Common myeloid progenitor, CD34-positive (primary cell): Measurements from ENCODE around the gene ATP5PF.
A peak's percentile ranks its signal among the peaks of the same experiment; 100 is the strongest.
"Not testable (repeated sequence)": the region's sequence is repeated elsewhere in the genome, so short reads cannot be mapped to it uniquely, and the experiment has no call there.

Experiments
- CTCF ChIA-PET: fragments of 350-600 bp; sonication (Branson Sonifier 250); formaldehyde crosslinking; loops from one replicate; lab custom pipeline; 2021; ENCODE audit warnings: antibody characterized with exemption; lab: Charles Lee
- POLR2A ChIA-PET: fragments of 350-600 bp; sonication (Branson Sonifier 250); formaldehyde crosslinking; loops from one replicate; lab custom pipeline; 2021; ENCODE audit warnings: antibody characterized with exemption; lab: Charles Lee
- DNase-seq, 3 donors: peaks; one replicate each; pipeline versions ENCODE4 v3.0.0 to v3.0.0-alpha.2; 2013
- H3K27ac ChIP-seq, 2 experiments: 1 replicate in 1 of 2; 2 replicates in 1 of 2; pipeline ENCODE4 v1.7.0; 2013; ENCODE audit warnings: inconsistent platforms in 2 of 2, low read length in 2 of 2, mild to moderate bottlenecking in 2 of 2, low read depth in 1 of 2, moderate library complexity in 1 of 2; ENCODE audit not compliant: severe bottlenecking in 2 of 2, insufficient read depth in 1 of 2, poor library complexity in 1 of 2
- H3K27me3 ChIP-seq, 5 experiments: replicated peaks in 2 of 5; 1 replicate in 3 of 5; 2 replicates in 2 of 5; pipeline versions ENCODE4 v1.6.1 to v1.7.0; 2013; ENCODE audit warnings: low read length in 4 of 5, mild to moderate bottlenecking in 2 of 5, moderate library complexity in 2 of 5, inconsistent platforms in 1 of 5; ENCODE audit not compliant: insufficient read depth in 5 of 5, control insufficient read depth in 4 of 5
- H3K36me3 ChIP-seq, 4 experiments: 1 replicate in 2 of 4; 2 replicates in 2 of 4; pipeline versions ENCODE4 v1.6.1 to v1.7.0; 2013; ENCODE audit warnings: low read length in 3 of 4, control low read depth in 1 of 4, mild to moderate bottlenecking in 1 of 4; ENCODE audit not compliant: control insufficient read depth in 4 of 4, insufficient read depth in 4 of 4
- H3K4me1 ChIP-seq, 4 experiments: 1 replicate in 3 of 4; 2 replicates in 1 of 4; pipeline versions ENCODE4 v1.6.1 to v1.7.1; 2013; ENCODE audit warnings: low read length in 3 of 4, mild to moderate bottlenecking in 3 of 4, control low read depth in 1 of 4, inconsistent platforms in 1 of 4, moderate library complexity in 1 of 4; ENCODE audit not compliant: control insufficient read depth in 4 of 4, insufficient read depth in 4 of 4; ENCODE audit errors: control extremely low read depth in 1 of 4
- H3K4me3 ChIP-seq, 7 experiments: 1 replicate in 4 of 7; 2 replicates in 3 of 7; pipeline versions ENCODE4 v1.5.1 to v1.7.0; 2013; ENCODE audit warnings: mild to moderate bottlenecking in 7 of 7, low read length in 6 of 7, moderate library complexity in 6 of 7, inconsistent platforms in 2 of 7, low read depth in 2 of 7, control low read depth in 1 of 7; ENCODE audit not compliant: insufficient read depth in 4 of 7, control insufficient read depth in 1 of 7; ENCODE audit errors: extremely low read depth in 1 of 7
- H3K9me3 ChIP-seq, 5 experiments: 1 replicate in 4 of 5; 2 replicates in 1 of 5; pipeline versions ENCODE4 v1.6.1 to v1.7.1; 2013; ENCODE audit warnings: low read length in 4 of 5, mild to moderate bottlenecking in 2 of 5, inconsistent platforms in 1 of 5, low read depth in 1 of 5, moderate library complexity in 1 of 5; ENCODE audit not compliant: control insufficient read depth in 4 of 5, insufficient read depth in 2 of 5; ENCODE audit errors: control extremely low read depth in 1 of 5
- WGBS: methylation state at CpG from one replicate; pipeline ENCODE4 v1.1.5; 2013; ENCODE audit not compliant: insufficient coverage; 5-methylcytosine and 5-hydroxymethylcytosine counted together

ATP5PF gene

DNA sequence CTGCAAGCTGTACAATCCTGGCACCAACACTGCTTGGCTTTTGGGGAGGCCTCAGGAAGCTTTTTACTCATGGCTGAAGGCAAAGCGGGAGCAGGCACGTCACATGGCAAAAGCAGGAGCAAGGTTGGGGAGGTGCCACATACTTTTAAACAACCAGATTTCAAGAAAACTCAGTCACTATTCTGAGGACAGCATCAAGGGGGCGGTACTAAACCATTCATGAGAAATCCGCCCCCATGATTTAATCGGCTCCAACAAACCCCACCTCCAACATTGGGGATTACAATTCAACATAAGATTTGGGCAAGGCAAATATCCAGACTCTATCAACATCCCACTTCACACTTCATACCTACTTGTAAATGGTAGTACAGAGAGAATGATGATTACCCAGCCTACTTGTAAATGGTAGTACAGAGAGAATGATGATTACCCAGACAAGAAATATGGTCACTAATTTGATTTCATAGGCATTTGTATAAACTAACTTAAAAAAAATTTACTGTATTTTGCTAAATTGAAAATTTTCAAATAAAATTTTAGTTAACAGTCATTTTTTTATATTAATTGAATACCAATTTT lies 24.9 kb downstream of the ATP5PF start:
- POLR2A ChIA-PET, result interaction anchor here (1.0 kb wide), 1 partner anchor 25 kb away, joined by 3 read pairs; the partner anchor contains the start of genes ATP5PF and GABPA
- Histone ChIP-seq H3K36me3 (peaks cover 0 to 5% (median 2%) of the 10 kb centered on the region in 4 experiments), H3K27me3 (no peaks in the 10 kb centered on the region), H3K9me3 (no peaks in the 10 kb centered on the region), H3K4me1 (no peaks in the 10 kb centered on the region), H3K4me3 (no peak overlapping the region), H3K27ac (no peak overlapping the region)
- CTCF ChIA-PET, result interaction anchor here (0.9 to 1.5 kb wide), 2 partner anchors 89 to 101 kb away, joined by 3 to 8 read pairs; no protein-coding TSS in a partner anchor
- no peak for DNase-seq
- 100% methylated on average over 2 of the region's 5 CpGs for WGBS

- peak; percentile 61 to 80 (median 76) for DNase-seq
- WGBS, result 64% methylated on average over 5 of the region's 7 CpGs
- Histone ChIP-seq H3K27ac (no peak overlapping the region), H3K9me3 (no peaks in the 10 kb centered on the region), H3K4me1 (no peaks in the 10 kb centered on the region), H3K36me3 (peaks cover 0 to 4% (median 0%) of the 10 kb centered on the region in 4 experiments), H3K4me3 (no peak overlapping the region), H3K27me3 (no peaks in the 10 kb centered on the region)
- ChIA-PET POLR2A (no interaction called here), CTCF (interaction anchor here (0.9 to 3.7 kb wide), 5 partner anchors 10 to 101 kb away, joined by 3 to 38 read pairs (median 4); partner anchors contain the start of gene MRPL39)
These were observed 26.1 kb downstream of the ATP5PF start for GRCh38 chr21:25708467-25709065.

GRCh38 chr21:25701529-25701928 lies 33.2 kb downstream of the ATP5PF start:
- ChIA-PET POLR2A (no interaction called here), CTCF (interaction anchor here (0.6 to 1.8 kb wide), 3 partner anchors 17 to 93 kb away, joined by 3 to 6 read pairs (median 3); no protein-coding TSS in a partner anchor)
- H3K27ac ChIP-seq, result no peak overlapping the region
- no CpG with 5 or more reads among the region's 4 CpGs for WGBS
- no peak overlapping the region for H3K4me3 ChIP-seq
- peaks cover 0 to 2% (median 0%) of the 10 kb centered on the region in 4 experiments for H3K4me1 ChIP-seq
- no peaks in the 10 kb centered on the region for H3K9me3 ChIP-seq
- H3K27me3 ChIP-seq, result no peaks in the 10 kb centered on the region
- H3K36me3 ChIP-seq, result no peaks in the 10 kb centered on the region
- DNase-seq, result no peak

GRCh38 chr21:25700741-25701140 lies 34.0 kb downstream of the ATP5PF start:
- WGBS, result no CpG with 5 or more reads among the region's 1 CpG
- Histone ChIP-seq H3K4me3 (no peak overlapping the region), H3K9me3 (no peaks in the 10 kb centered on the region), H3K27ac (no peak overlapping the region), H3K36me3 (peaks cover 0 to 2% (median 0%) of the 10 kb centered on the region in 4 experiments), H3K27me3 (no peaks in the 10 kb centered on the region), H3K4me1 (peaks cover 0 to 2% (median 0%) of the 10 kb centered on the region in 4 experiments)
- DNase-seq, result no peak
- ChIA-PET POLR2A (interaction anchor here (0.6 to 0.7 kb wide), 2 partner anchors 59 to 115 kb away, joined by 3 read pairs; no protein-coding TSS in a partner anchor), CTCF (interaction anchor here (0.7 to 2.3 kb wide), 4 partner anchors 9 to 93 kb away, joined by 3 to 6 read pairs (median 4); no protein-coding TSS in a partner anchor)

GRCh38 chr21:25695461-25695860 lies 39.2 kb downstream of the ATP5PF start:
- DNase-seq, H3K9me3 ChIP-seq, H3K27me3 ChIP-seq, CTCF ChIA-PET, POLR2A ChIA-PET, H3K36me3 ChIP-seq, H3K27ac ChIP-seq, H3K4me3 ChIP-seq, H3K4me1 ChIP-seq: not testable (repeated sequence)
- 100% methylated on average over 4 of the region's 36 CpGs for WGBS

DNA sequence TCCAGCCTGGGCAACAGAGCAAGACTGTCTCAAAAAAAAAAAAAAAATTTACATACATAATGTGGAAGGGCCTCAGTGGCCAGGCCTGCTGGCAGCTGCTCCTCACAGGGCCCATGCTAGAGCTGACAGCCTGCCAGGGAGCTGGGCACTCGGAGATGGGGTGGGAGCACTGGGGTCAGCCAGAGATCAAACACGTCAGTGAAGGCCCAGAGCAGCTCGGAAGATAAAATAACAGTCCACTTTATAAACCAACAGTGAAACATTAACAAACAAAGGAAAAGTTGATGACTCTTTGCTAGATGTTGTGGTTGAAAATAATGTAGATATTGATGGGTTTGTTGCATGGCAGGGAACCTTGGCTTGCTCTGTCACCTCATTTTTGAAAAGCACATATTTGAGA lies 42.7 kb downstream of the ATP5PF start:
- no peaks in the 10 kb centered on the region for H3K4me1 ChIP-seq
- ChIA-PET POLR2A (no interaction called here), CTCF (interaction anchor here (1.2 kb wide), 1 partner anchor 9 kb away, joined by 3 read pairs; no protein-coding TSS in a partner anchor)
- H3K36me3 ChIP-seq, result peaks cover 0 to 11% (median 2%) of the 10 kb centered on the region in 4 experiments
- DNase-seq, result no peak
- no peak overlapping the region for H3K4me3 ChIP-seq
- H3K27me3 ChIP-seq, result no peaks in the 10 kb centered on the region
- no CpG with 5 or more reads among the region's 3 CpGs for WGBS
- no peaks in the 10 kb centered on the region for H3K9me3 ChIP-seq
- H3K27ac ChIP-seq, result no peak overlapping the region

- ChIA-PET CTCF (interaction anchor here (1.3 kb wide), 1 partner anchor 10 kb away, joined by 5 read pairs; no protein-coding TSS in a partner anchor), POLR2A (no interaction called here)
- DNase-seq, result no peak
- Histone ChIP-seq H3K27ac (no peak overlapping the region), H3K4me3 (no peak overlapping the region), H3K27me3 (no peaks in the 10 kb centered on the region), H3K36me3 (peaks cover 0 to 9% (median 2%) of the 10 kb centered on the region in 4 experiments), H3K4me1 (no peaks in the 10 kb centered on the region), H3K9me3 (no peaks in the 10 kb centered on the region)
- WGBS, result 100% methylated on average over 1 of the region's 1 CpG
These were observed 45.5 kb downstream of the ATP5PF start for GRCh38 chr21:25689226-25689625.
